OCI-LY7 (cell line): Measurements from ENCODE around the gene LSAMP. TPM values are rescaled to one million over a fixed set of nuclear protein-coding genes. Genes with fewer than 3 reads are reported as not detected.

Experiments used
- BruUV-seq: library from RNA; stranded (reverse); fragments of 400-500 nt; replicated peaks from 2 replicates; lab custom pipeline; 2021; lab: Mats Ljungman, UMichigan
- CTCF ChIA-PET: fragments of 300-600 bp; sonication (Branson Sonifier 250); formaldehyde crosslinking; loops from one replicate; lab custom pipeline; 2022; ENCODE audit warnings: antibody characterized with exemption; ENCODE audit not compliant: unreplicated experiment; lab: Charles Lee
- POLR2A ChIA-PET: fragments of 300-600 bp; sonication (Branson Sonifier 250); formaldehyde crosslinking; loops from one replicate; lab custom pipeline; 2022; ENCODE audit warnings: antibody characterized with exemption; lab: Charles Lee
- DNase-seq: peaks from one replicate; pipeline ENCODE4 v3.0.0-alpha.2; 2015; ENCODE audit warnings: low spot score
- H2AFZ ChIP-seq: fragments of 200-600 bp; sonication (generic), shearing (Covaris generic); 2 replicates; pipeline ENCODE4 v1.6.1; 2014; ENCODE audit warnings: mild to moderate bottlenecking, antibody characterized with exemption, low read length, moderate library complexity
- H3K27ac ChIP-seq: fragments of 200-600 bp; sonication (generic); 2 replicates; pipeline ENCODE4 v1.5.1; 2014; ENCODE audit warnings: mixed run types, low read depth, mild to moderate bottlenecking, moderate library complexity, low read length, inconsistent platforms; ENCODE audit not compliant: poor library complexity, severe bottlenecking
- H3K36me3 ChIP-seq: fragments of 200-600 bp; sonication (generic); 2 replicates; pipeline ENCODE4 v1.6.1; 2014; ENCODE audit warnings: mild to moderate bottlenecking, antibody characterized with exemption, low read length, moderate library complexity, mixed read lengths; ENCODE audit not compliant: insufficient read depth
- H3K4me1 ChIP-seq: fragments of 200-600 bp; sonication (generic); 2 replicates; pipeline ENCODE4 v1.5.1; 2014; ENCODE audit warnings: mild to moderate bottlenecking, low read length; ENCODE audit not compliant: insufficient read depth, poor library complexity, severe bottlenecking
- H3K4me2 ChIP-seq: fragments of 200-600 bp; sonication (generic); 2 replicates; pipeline ENCODE4 v1.6.1; 2014; ENCODE audit warnings: mild to moderate bottlenecking, low read length
- H3K4me3 ChIP-seq: fragments of 200-600 bp; sonication (generic); 2 replicates; pipeline ENCODE4 v1.5.1; 2014; ENCODE audit warnings: mild to moderate bottlenecking, low read depth, low read length; ENCODE audit not compliant: poor library complexity, severe bottlenecking
- H3K79me2 ChIP-seq: fragments of 200-600 bp; sonication (generic); 2 replicates; pipeline ENCODE4 v1.6.1; 2016; ENCODE audit warnings: low read depth, mild to moderate bottlenecking, low read length, moderate library complexity, mixed read lengths; ENCODE audit not compliant: insufficient read depth
- H3K9me2 ChIP-seq: fragments of 200-600 bp; sonication (generic); 2 replicates; pipeline ENCODE4 v1.6.1; 2016; ENCODE audit warnings: mild to moderate bottlenecking, low read length, mixed read lengths; ENCODE audit not compliant: insufficient read depth
- H3K9me3 ChIP-seq: fragments of 200-600 bp; sonication (generic); 2 replicates; pipeline ENCODE4 v1.6.1; 2014; ENCODE audit warnings: mild to moderate bottlenecking, mixed run types, low read length, mixed read lengths
- H4K20me1 ChIP-seq: fragments of 200-600 bp; sonication (generic); 2 replicates; pipeline ENCODE4 v1.6.1; 2014; ENCODE audit warnings: mild to moderate bottlenecking, antibody characterized with exemption, low read length, moderate library complexity, mixed read lengths; ENCODE audit not compliant: insufficient read depth
- CTCF ChIP-seq: fragments of 200-600 bp; sonication (generic); conservative IDR thresholded peaks from 2 replicates; pipeline ENCODE4 v1.5.1; 2014; ENCODE audit warnings: mild to moderate bottlenecking, antibody characterized with exemption, low read length, moderate library complexity, mixed read lengths
- EZH2phosphoT487 ChIP-seq: fragments of 200-600 bp; sonication (generic); IDR thresholded peaks from 2 replicates; pipeline ENCODE4 v1.6.1; 2018; ENCODE audit warnings: low read depth, borderline replicate concordance, mild to moderate bottlenecking, mixed run types, antibody characterized with exemption, low read length, moderate library complexity, mixed read lengths
- intact Hi-C: fragments of 100-400 bp; cut with micrococcal nuclease; formaldehyde crosslinking; loops from one replicate; pipeline ENCODE4 v1.10.0; 2022; ENCODE audit not compliant: unreplicated experiment
- total RNA-seq, 2 experiments: library from RNA; depleted of rRNA in 1 of 2; stranded (reverse); fragments of >200 nt in 1 of 2; shearing (Covaris generic) in 1 of 2; gene quantifications; 2 replicates each; pipeline ENCODE4 v1.2.3, GENCODE V29; 2014 to 2022

Gene LSAMP
- total RNA-seq, 2 experiments from 2014 or later = 1.4 TPM; not detected in 1

- no peak overlapping the region for H2AFZ ChIP-seq
- no peak for DNase-seq
- no peaks in the 10 kb centered on the region for H3K9me3 ChIP-seq
- H3K4me2 ChIP-seq = no peak overlapping the region
- H3K4me3 ChIP-seq = no peak overlapping the region
- no TSS peak for BruUV-seq
- H3K36me3 ChIP-seq = no peaks in the 10 kb centered on the region
- H3K9me2 ChIP-seq = no peaks in the 10 kb centered on the region
- intact Hi-C loops = no loop called here
- CTCF ChIA-PET = no interaction called here
- TF ChIP-seq CTCF = no peak
- no peak for TF ChIP-seq EZH2phosphoT487
- H3K4me1 ChIP-seq = no peaks in the 10 kb centered on the region
- no peaks in the 10 kb centered on the region for H4K20me1 ChIP-seq
- H3K27ac ChIP-seq = no peak overlapping the region
- POLR2A ChIA-PET = no interaction called here
- H3K79me2 ChIP-seq = no peaks in the 10 kb centered on the region
Measured at GRCh38 chr3:116045314-116045713, 400.0 kb downstream of the LSAMP start.

GRCh38 chr3:116040152-116040551, 405.1 kb downstream of the LSAMP start:
- H3K9me3 ChIP-seq = no peaks in the 10 kb centered on the region
- H2AFZ ChIP-seq = no peak overlapping the region
- no peaks in the 10 kb centered on the region for H3K9me2 ChIP-seq
- H3K4me2 ChIP-seq = no peak overlapping the region
- H3K79me2 ChIP-seq = no peaks in the 10 kb centered on the region
- ChIA-PET POLR2A (interaction anchor here (0.7 kb wide), 1 partner anchor 16 kb away, joined by 3 read pairs; no protein-coding TSS in a partner anchor), CTCF (interaction anchor here (0.7 kb wide), 1 partner anchor 127 kb away, joined by 3 read pairs; no protein-coding TSS in a partner anchor)
- BruUV-seq = no TSS peak
- no peak overlapping the region for H3K4me3 ChIP-seq
- no peak overlapping the region for H3K27ac ChIP-seq
- TF ChIP-seq EZH2phosphoT487 (no peak), CTCF (no peak)
- H3K36me3 ChIP-seq = no peaks in the 10 kb centered on the region
- DNase-seq = no peak
- H3K4me1 ChIP-seq = no peaks in the 10 kb centered on the region
- intact Hi-C loops = no loop called here
- H4K20me1 ChIP-seq = no peaks in the 10 kb centered on the region

GRCh38 chr3:116039651-116039985, 405.7 kb downstream of the LSAMP start:
- H3K4me3 ChIP-seq = no peak overlapping the region
- no peak overlapping the region for H2AFZ ChIP-seq
- no peak for TF ChIP-seq EZH2phosphoT487
- TF ChIP-seq CTCF = no peak
- no peaks in the 10 kb centered on the region for H3K36me3 ChIP-seq
- no peaks in the 10 kb centered on the region for H4K20me1 ChIP-seq
- BruUV-seq = no TSS peak
- no peaks in the 10 kb centered on the region for H3K79me2 ChIP-seq
- POLR2A ChIA-PET = interaction anchor here (0.6 to 0.7 kb wide), 2 partner anchors 15 to 1150 kb away, joined by 3 read pairs; no protein-coding TSS in a partner anchor
- CTCF ChIA-PET = interaction anchor here (0.7 kb wide), 1 partner anchor 126 kb away, joined by 3 read pairs; no protein-coding TSS in a partner anchor
- no peak for DNase-seq
- no peaks in the 10 kb centered on the region for H3K4me1 ChIP-seq
- intact Hi-C loops = no loop called here
- H3K9me3 ChIP-seq = no peaks in the 10 kb centered on the region
- no peak overlapping the region for H3K27ac ChIP-seq
- H3K9me2 ChIP-seq = no peaks in the 10 kb centered on the region
- no peak overlapping the region for H3K4me2 ChIP-seq
